GM12872 (cell line): Measurements from ENCODE around the gene MTX2.

ENCODE experiments used
- CTCF ChIP-seq: IDR thresholded peaks from 3 replicates; pipeline ENCODE4 v1.5.1; 2011; ENCODE audit warnings: low read depth, mild to moderate bottlenecking, low read length, moderate library complexity; ENCODE audit not compliant: insufficient read depth

MTX2 gene

DNA sequence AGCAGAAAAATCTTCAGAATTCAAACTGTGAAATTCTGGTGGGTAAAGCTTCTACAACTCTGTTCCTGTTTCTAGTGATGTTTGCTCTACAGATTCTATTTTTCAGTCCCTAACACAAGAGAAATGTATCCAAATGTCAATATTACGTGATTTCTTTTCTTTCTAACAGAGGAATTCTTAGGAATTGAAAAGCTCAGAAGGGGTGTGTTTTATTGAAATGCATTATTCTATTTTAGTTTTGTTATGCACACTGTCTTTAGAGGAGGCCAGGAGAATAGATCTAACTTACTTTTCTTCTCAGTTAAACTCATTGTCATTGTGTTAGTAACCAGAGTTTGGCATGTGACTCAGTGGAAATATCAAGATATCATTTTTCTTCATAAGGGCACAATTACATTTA, 62.4 kb downstream of the MTX2 start:
- TF ChIP-seq CTCF: no peak

GRCh38 chr2:176334729-176335128, 65.5 kb downstream of the MTX2 start:
- TF ChIP-seq CTCF: no peak

DNA sequence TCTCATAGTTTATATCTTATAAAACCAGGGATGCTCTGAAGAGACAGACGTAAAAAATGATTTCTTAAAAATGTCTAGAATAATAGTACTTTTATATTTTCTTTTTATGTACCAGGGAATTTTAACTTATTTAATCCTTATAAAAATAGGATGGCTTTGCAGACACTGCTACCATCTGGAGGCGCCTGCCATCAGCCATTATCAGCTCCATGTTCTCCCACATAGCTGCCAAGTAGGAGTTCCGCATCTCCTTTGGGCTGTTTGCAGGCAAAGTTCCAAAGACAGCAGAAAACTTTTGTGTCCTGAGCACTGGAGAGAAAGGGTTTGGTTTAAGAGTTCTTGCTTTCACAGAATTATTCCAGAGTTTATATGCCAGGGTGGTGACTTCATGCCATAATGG, 69.2 kb downstream of the MTX2 start:
- no peak for TF ChIP-seq CTCF

GRCh38 chr2:176339208-176339607, 70.0 kb downstream of the MTX2 start:
- TF ChIP-seq CTCF: no peak

DNA sequence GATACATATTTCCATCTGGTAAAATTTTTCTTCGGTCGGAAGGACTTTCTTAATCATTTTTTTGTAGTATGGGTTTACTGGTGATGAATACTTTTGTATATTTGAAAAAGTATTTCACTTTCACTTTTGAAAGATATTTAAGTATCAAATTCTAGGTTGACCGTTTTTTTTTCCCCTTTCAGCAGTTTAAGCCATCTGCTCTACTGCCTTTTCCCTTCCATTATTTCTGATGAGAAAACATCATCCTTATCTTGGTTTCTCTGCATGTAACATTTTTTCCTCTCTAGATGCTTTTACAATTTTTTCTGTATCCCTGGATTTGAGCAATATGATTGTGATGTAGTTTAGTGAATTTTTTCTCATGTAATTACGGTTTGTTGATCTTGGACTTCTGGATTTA, 87.0 kb downstream of the MTX2 start:
- no peak for TF ChIP-seq CTCF

DNA sequence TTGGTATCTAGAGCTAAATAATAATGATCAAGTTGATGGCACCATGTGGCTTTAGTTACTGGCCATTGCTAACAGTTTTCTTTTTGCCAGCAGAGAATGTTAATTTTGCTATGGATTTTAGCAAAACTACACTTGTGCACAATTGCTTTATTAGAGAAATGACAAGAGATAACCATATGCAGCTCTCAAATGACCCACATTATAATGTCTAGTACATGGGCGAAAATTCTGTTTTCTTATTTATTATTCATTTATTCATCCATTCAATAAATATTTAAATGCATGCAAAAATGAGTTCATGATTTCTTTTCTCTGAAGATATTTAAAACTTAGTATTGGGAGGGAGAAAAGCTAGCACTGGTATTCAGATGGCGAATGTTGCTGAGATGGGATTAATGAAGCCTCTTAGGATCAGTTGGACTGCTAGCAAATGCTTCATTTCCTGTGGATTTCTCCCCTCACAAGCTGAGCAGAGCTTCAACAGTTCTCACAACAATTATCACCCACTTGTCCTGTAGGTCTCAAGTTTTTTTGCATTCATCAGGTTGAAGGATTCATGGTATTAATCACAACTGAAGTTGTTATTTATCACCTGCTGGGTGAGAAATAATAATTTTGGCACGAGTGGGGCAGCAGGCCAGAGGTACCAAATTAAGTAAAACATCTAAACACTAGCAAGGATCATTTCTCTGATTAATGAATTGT, 95.2 kb downstream of the MTX2 start:
- TF ChIP-seq CTCF: no peak

GRCh38 chr2:176368349-176368748, 99.1 kb downstream of the MTX2 start:
- TF ChIP-seq CTCF: no peak
